NCI-H82 treated with DMSO at 0.1 percent for 48 hours (cell line): ENCODE measurements around the gene TRIM65.
"Not testable (repeated sequence)": the region's sequence is repeated elsewhere in the genome, so short reads cannot be mapped to it uniquely, and the experiment has no call there.

Experiments
- DNase-seq: peaks from one replicate; lab custom pipeline; 2025; ENCODE audit not compliant: unreplicated experiment; lab: John Stamatoyannopoulos, UW

Gene TRIM65

GRCh38 chr17:75854881-75855309, 41.9 kb downstream of the TRIM65 start:
- DNase-seq = no peak

GRCh38 chr17:75854101-75854748, 42.5 kb downstream of the TRIM65 start:
- no peak for DNase-seq

GRCh38 chr17:75853433-75853832, 43.3 kb downstream of the TRIM65 start:
- DNase-seq = no peak

- not testable (repeated sequence) for DNase-seq
These were observed 45.1 kb downstream of the TRIM65 start for GRCh38 chr17:75851693-75851991.

- DNase-seq = no peak
These were observed 45.6 kb downstream of the TRIM65 start for GRCh38 chr17:75850928-75851692.

DNA sequence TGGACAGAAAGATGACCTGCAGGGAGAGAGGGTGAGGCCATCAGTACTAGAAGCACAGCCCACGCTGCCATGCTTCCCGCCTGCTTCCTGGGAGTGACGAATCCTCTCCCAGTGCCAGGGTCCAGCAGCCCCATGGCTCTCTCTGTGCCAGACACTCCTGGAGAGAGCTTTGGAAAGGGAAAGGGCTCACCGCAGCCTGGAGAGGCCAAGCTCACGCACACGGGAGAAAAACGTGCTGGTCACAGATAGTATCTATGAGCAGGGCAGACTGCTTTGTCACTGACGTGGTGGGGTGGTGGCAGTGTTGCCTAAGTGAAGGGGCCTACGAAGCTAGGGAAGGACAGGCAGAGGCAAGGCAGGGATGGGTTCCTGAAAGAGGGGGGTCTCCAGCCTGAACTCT, 47.0 kb downstream of the TRIM65 start:
- DNase-seq = no peak

- DNase-seq = no peak
These were observed 47.5 kb downstream of the TRIM65 start for GRCh38 chr17:75849279-75849646.

GRCh38 chr17:75848523-75849278, 48.0 kb downstream of the TRIM65 start:
- peak; percentile 57 for DNase-seq

- DNase-seq = no peak
These were observed 48.9 kb downstream of the TRIM65 start for GRCh38 chr17:75847614-75848522.

DNA sequence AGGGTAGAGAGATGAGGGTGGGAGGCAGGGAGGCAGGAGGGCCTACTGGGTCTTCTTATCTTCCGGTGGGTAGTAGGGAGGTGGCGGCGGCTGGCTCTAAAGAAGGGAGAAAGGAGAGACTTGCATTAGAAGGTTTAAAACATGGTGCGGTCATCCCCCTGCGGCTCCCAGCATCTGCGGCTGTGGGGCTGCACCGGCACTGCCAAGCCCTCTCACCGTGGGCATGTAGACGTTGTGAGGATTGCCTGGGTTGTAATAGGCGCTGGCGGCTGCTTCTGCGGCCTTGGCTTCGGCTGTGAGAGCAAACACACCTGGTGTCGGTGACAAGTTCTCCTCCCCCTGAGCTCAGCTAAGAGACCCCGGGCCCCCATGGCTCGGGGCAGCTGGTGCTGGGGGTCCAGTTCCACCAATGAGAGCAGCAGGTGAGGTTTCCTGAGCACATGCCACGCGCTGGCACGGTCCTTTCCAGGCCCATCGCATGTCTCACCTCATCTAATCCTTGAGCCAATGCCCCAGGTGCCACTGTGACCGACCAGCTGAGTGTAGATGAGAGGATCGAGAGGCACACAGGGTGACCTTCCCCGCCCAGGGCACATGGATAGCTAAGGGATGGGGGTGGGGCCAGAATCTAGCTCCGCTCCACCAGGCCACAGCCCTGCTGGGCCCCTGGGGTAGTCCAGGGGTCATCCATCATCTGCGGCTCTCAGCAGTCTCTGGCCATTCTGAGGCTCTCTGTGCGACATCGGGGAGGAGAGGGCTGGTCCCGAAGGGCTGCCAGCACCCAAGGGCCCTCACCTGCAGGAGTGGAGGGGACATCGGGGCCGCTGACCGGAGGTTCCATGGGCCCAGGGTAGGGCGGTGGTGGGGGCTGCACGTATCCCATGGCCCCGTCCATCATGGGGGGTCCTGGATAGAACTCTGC, 49.8 kb downstream of the TRIM65 start:
- no peak for DNase-seq

- DNase-seq = no peak
These were observed 50.6 kb downstream of the TRIM65 start for GRCh38 chr17:75845933-75846691.

- peak; percentile 48 for DNase-seq
These were observed 51.6 kb downstream of the TRIM65 start for GRCh38 chr17:75845058-75845711.

DNA sequence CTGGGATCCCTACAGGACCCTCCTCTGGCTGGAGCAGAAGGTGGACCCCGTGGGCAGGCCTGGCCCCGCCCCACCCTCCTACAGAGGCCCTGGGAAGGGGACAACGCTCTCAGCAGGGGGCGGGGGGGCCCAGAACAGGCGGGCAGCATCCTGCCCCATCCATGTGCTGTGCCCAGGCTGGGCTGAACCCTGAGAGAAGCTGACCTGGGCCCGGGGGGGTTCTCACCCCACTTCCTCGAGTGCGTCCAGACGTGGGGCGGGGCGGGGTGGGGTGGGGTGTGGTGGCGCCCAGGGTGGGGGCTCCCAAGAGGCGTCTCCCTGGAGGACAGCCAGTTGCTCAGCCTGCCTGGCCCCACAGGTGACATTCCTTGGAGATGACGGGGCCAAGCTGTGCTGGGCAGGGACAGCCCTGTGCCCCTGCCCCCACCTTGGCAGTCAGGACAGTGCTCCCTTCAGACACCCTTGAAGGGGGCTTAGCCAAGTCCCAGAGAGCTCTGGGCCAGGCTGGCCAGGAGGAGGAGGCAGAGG, 52.2 kb downstream of the TRIM65 start:
- no peak for DNase-seq

GRCh38 chr17:75843577-75844529, 52.9 kb downstream of the TRIM65 start, which contains the start of gene UNC13D:
Gene UNC13D (minus strand): TSS chr17:75844404. CDS start chr17:75844337, 67 bp downstream.
- DNase-seq = no peak

DNA sequence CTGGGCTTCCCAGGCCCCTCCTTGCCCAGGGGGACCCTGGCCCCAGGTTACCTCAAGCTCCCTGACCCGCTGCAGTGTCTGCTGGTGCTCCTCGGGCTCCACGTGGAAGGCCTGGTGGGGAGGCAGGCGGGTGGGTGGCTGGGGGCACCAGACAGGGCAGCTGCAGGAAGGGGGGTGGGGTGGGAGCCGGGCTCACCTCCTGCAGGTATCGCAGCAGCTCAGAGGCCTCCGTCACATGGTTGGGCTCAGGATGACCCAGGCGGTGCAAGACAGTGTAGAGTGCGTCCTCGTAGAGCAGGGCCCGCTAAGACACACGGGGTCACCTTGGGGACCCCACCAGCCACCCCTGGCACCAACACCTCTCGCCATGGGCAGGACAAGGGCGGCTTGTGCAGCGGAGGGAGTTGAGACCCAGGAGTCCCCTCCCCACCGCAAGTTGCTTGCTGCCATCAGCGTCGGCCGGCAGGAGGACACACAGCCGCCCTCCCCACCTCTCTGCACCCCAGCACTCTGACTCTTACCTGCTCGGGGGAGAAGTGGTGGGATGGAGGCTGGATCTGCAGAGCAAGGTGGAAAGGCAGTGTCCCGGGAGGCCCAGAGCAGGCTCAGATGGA, 53.7 kb downstream of the TRIM65 start:
- no peak for DNase-seq

DNA sequence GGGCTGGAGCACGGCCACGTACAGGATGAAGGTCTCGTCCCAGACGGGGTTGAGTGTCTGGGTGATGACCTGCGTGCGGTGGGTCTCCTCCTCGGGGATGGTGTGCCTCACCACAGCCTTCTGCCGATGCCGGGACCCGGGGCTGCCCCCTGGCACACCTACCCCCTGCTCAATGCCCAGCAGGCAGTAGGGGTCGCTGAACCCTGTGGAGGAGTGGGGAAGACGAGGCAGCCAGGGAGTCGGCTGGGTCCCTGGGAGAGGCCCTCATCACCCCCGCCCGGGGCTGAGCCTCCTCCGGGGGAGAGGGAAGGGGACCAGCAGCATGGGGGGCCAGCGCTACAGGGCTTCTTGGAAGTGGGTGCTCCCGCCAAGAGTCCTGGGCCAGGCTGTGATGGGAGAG, 54.3 kb downstream of the TRIM65 start:
- no peak for DNase-seq

DNA sequence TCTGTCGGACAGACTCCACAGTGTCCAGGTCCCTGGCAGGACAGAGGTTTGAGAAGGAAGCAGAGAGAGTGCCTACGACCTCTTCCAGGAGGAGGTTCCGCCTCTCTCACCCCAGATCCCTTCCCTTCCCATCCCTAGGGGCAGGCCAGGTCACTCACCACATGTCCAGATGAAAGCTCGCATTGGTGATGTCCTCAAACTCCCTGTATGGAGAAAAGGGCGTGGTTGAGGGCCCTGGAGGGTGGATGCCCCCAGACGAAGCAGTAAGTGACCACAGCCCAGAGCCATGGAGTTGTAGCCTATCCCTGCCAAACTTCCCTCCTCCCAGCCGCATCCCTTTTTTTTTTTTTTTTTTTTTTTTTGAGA, 56.0 kb downstream of the TRIM65 start:
- DNase-seq = no peak
